Head of caudate nucleus (tissue), 42 donors: Measurements from ENCODE around the gene SBF1.
"Not testable (repeated sequence)": the region's sequence is repeated elsewhere in the genome, so short reads cannot be mapped to it uniquely, and the experiment has no call there.

ENCODE experiments used
- DNase-seq, 42 donors: peaks; one replicate each; pipeline versions ENCODE4 v3.0.0 to v3.0.0-alpha.2; 2020 to 2021; ENCODE audit warnings: mixed read lengths in 7 of 42
- intact Hi-C: fragments of 100-400 bp; cut with DNase I; formaldehyde crosslinking; loops from one replicate; pipeline ENCODE4 v1.15.0; 2022

SBF1 gene

GRCh38 chr22:50474710-50475651 lies at the start of gene SBF1:
Gene SBF1 (minus strand): TSS chr22:50475035. CDS start chr22:50474840, 195 bp downstream.
- DNase-seq = peak; percentile 81 to 97 (median 94)
- intact Hi-C loops = loop anchor here (2.0 kb wide), 1 partner anchor 32 kb away; the partner anchor contains the start of gene LMF2

- intact Hi-C loops = loop anchor here (2.0 kb wide), 1 partner anchor 15 kb away; the partner anchor contains the start of gene NCAPH2
- no peak for DNase-seq
These were observed 49.2 kb upstream of the SBF1 start for GRCh38 chr22:50523806-50524675.

GRCh38 chr22:50523458-50523805 lies 48.6 kb upstream of the SBF1 start:
- DNase-seq = no peak
- intact Hi-C loops = no loop called here

GRCh38 chr22:50522806-50523438 lies 48.1 kb upstream of the SBF1 start:
- intact Hi-C loops = no loop called here
- DNase-seq = no peak

GRCh38 chr22:50522208-50522805 lies 47.5 kb upstream of the SBF1 start:
- no peak for DNase-seq
- intact Hi-C loops = no loop called here

- no peak for DNase-seq
- intact Hi-C loops = no loop called here
These were observed 46.9 kb upstream of the SBF1 start for GRCh38 chr22:50521710-50522109.

GRCh38 chr22:50520826-50521453 lies 46.1 kb upstream of the SBF1 start:
- intact Hi-C loops = no loop called here
- DNase-seq = no peak

GRCh38 chr22:50520184-50520583 lies 45.3 kb upstream of the SBF1 start:
- intact Hi-C loops, DNase-seq: not testable (repeated sequence)

- intact Hi-C loops = no loop called here
- DNase-seq = no peak
These were observed 44.3 kb upstream of the SBF1 start for GRCh38 chr22:50519151-50519550.

- DNase-seq = no peak
- intact Hi-C loops = no loop called here
These were observed 43.8 kb upstream of the SBF1 start for GRCh38 chr22:50518606-50519005.

GRCh38 chr22:50517495-50518260 lies 42.8 kb upstream of the SBF1 start:
- intact Hi-C loops = no loop called here

GRCh38 chr22:50516891-50517290 lies 42.1 kb upstream of the SBF1 start:
- intact Hi-C loops = no loop called here

More at GRCh38 chr22:50517495-50518260, 42.8 kb upstream of the SBF1 start:
- no peak for DNase-seq

GRCh38 chr22:50516068-50516467 lies 41.2 kb upstream of the SBF1 start:
- no peak for DNase-seq
- intact Hi-C loops = no loop called here

More at GRCh38 chr22:50516891-50517290, 42.1 kb upstream of the SBF1 start:
- DNase-seq = no peak

- DNase-seq = no peak
- intact Hi-C loops = no loop called here
These were observed 38.3 kb upstream of the SBF1 start for GRCh38 chr22:50513175-50513574.

GRCh38 chr22:50508897-50509296 lies 34.1 kb upstream of the SBF1 start:
- intact Hi-C loops = loop anchor here (2.0 to 10.0 kb wide), 2 partner anchors 16 to 264 kb away; partner anchors contain the start of genes SCO2 and TUBGCP6
- DNase-seq = no peak

- intact Hi-C loops = loop anchor here (2.0 to 10.0 kb wide), 3 partner anchors 17 to 263 kb away; partner anchors contain the start of genes SBF1, SCO2 and TUBGCP6
- DNase-seq = peak in 38 of 42 donors; percentile 92 to 99 (median 97)
These were observed 33.4 kb upstream of the SBF1 start, which contains the start of gene NCAPH2 for GRCh38 chr22:50507991-50508884. Gene NCAPH2 (plus strand): TSS chr22:50508224. CDS start chr22:50508338, 114 bp downstream.
